Kidney (tissue), 14 donors: ENCODE data around the gene DLL4. TPM values are rescaled to one million over a fixed set of nuclear protein-coding genes. Genes with fewer than 3 reads are reported as not detected.

ENCODE experiments used
- DNase-seq, 5 donors: peaks; one replicate each; pipeline ENCODE4 v3.0.0-alpha.2; 2013 to 2020
- FAIRE-seq: peaks from 2 replicates; lab custom pipeline; 2012; peaks lifted over from hg19 to GRCh38; lab: Jason Lieb, UNC
- H3K27ac ChIP-seq, 2 donors: one replicate each; pipeline ENCODE4 v1.7.0; 2013; ENCODE audit warnings: low read depth in 2 of 2, low read length in 2 of 2, inconsistent platforms in 1 of 2
- H3K27me3 ChIP-seq: one replicate; pipeline ENCODE4 v1.7.1; 2013; ENCODE audit warnings: low read length, inconsistent platforms; ENCODE audit not compliant: control insufficient read depth, insufficient read depth
- H3K36me3 ChIP-seq, 3 donors: one replicate each; pipeline versions ENCODE4 v1.7.0 to v1.7.1; 2013; ENCODE audit warnings: low read length in 3 of 3, control low read depth in 1 of 3, inconsistent platforms in 1 of 3; ENCODE audit not compliant: insufficient read depth in 3 of 3, control insufficient read depth in 2 of 3
- H3K4me1 ChIP-seq, 3 donors: one replicate each; pipeline versions ENCODE4 v1.7.0 to v1.7.1; 2013; ENCODE audit warnings: low read length in 3 of 3, inconsistent platforms in 1 of 3, low read depth in 1 of 3; ENCODE audit not compliant: control insufficient read depth in 2 of 3, insufficient read depth in 2 of 3
- H3K4me3 ChIP-seq, 3 donors: one replicate each; pipeline versions ENCODE4 v1.7.0 to v1.8.1; 2013; ENCODE audit warnings: low read length in 3 of 3, control low read depth in 1 of 3, inconsistent platforms in 1 of 3
- H3K9ac ChIP-seq, 3 donors: one replicate each; pipeline versions ENCODE4 v1.7.0 to v1.7.1; 2013; ENCODE audit warnings: low read length in 3 of 3, control low read depth in 1 of 3, inconsistent platforms in 1 of 3
- H3K9me3 ChIP-seq, 3 donors: one replicate each; pipeline versions ENCODE4 v1.7.0 to v1.7.1; 2013; ENCODE audit warnings: low read length in 3 of 3, control low read depth in 1 of 3, inconsistent platforms in 1 of 3; ENCODE audit not compliant: control insufficient read depth in 2 of 3, insufficient read depth in 1 of 3
- CTCF ChIP-seq: IDR thresholded peaks from 3 replicates; pipeline ENCODE4 v1.5.1; 2012; ENCODE audit warnings: mild to moderate bottlenecking, moderate library complexity, borderline replicate concordance; ENCODE audit not compliant: insufficient read depth; ENCODE audit errors: extremely low read depth
- intact Hi-C: fragments of 100-400 bp; cut with DNase I; formaldehyde crosslinking; loops from one replicate; pipeline ENCODE4 v1.11.1; 2022
- polyA plus RNA-seq: library from polyadenylated mRNA; stranded (reverse); fragments of 350-450 nt; fragmentation: Illumina TruSeq; extraction: RNeasy Lipid Tissue Mini Kit (QIAGEN cat#74804); gene quantifications from one replicate; pipeline ENCODE4 v1.2.3, GENCODE V29; 2014; ENCODE audit warnings: low read depth, low replicate concordance; ENCODE audit not compliant: insufficient read depth
- total RNA-seq: library from RNA; stranded (reverse); fragmentation: NEBNext Ultra II Directional; extraction: Animal tissue kit (Norgen Biotek cat#: 25700); gene quantifications from one replicate; pipeline ENCODE4 v1.2.1, GENCODE V29; 2021
- donor health status: control.
- donor health status: control.
- donor health status: control.
- donor health status: control.
- donor health status: control.
- donor health status: DM: yes; HTN: yes; CAD: no.
- donor health status: Normal renal cell carcinoma (clear cell type).

DLL4 gene
- total and polyA plus RNA-seq, 2 donors from 2014 or later: 5.8 to 9.4 TPM

GRCh38 chr15:40936709-40937666 lies 7.8 kb downstream of the DLL4 start:
- DNase-seq: no peak
- intact Hi-C loops: no loop called here
- no peak for TF ChIP-seq CTCF
- H3K9ac ChIP-seq: no peak overlapping the region
- H3K4me3 ChIP-seq: peak overlapping the region in 1 of 3 donors; percentile 29
- peaks cover 0 to 18% (median 5%) of the 10 kb centered on the region in 3 donors for H3K4me1 ChIP-seq
- H3K9me3 ChIP-seq: no peaks in the 10 kb centered on the region
- no peaks in the 10 kb centered on the region for H3K27me3 ChIP-seq
- H3K27ac ChIP-seq: no peak overlapping the region
- FAIRE-seq: no peak
- no peaks in the 10 kb centered on the region for H3K36me3 ChIP-seq

- H3K36me3 ChIP-seq: no peaks in the 10 kb centered on the region
- peak; percentile 37 for TF ChIP-seq CTCF
- no peak overlapping the region for H3K9ac ChIP-seq
- peaks cover 0 to 25% (median 9%) of the 10 kb centered on the region in 3 donors for H3K4me1 ChIP-seq
- no peaks in the 10 kb centered on the region for H3K9me3 ChIP-seq
- H3K27me3 ChIP-seq: no peaks in the 10 kb centered on the region
- H3K27ac ChIP-seq: no peak overlapping the region
- H3K4me3 ChIP-seq: no peak overlapping the region
- intact Hi-C loops: no loop called here
- FAIRE-seq (no peak), DNase-seq (no peak)
Measured at GRCh38 chr15:40937762-40938535, 8.8 kb downstream of the DLL4 start.

- no peaks in the 10 kb centered on the region for H3K9me3 ChIP-seq
- no peaks in the 10 kb centered on the region for H3K36me3 ChIP-seq
- intact Hi-C loops: no loop called here
- no peak overlapping the region for H3K9ac ChIP-seq
- H3K4me3 ChIP-seq: no peak overlapping the region
- DNase-seq: no peak
- H3K27me3 ChIP-seq: no peaks in the 10 kb centered on the region
- H3K4me1 ChIP-seq: peaks cover 0 to 23% (median 9%) of the 10 kb centered on the region in 3 donors
- H3K27ac ChIP-seq: no peak overlapping the region
- no peak for FAIRE-seq
- TF ChIP-seq CTCF: no peak
Measured at GRCh38 chr15:40938536-40938870, 9.4 kb downstream of the DLL4 start.
